OCI-LY3 (cell line): ENCODE measurements around the gene PML.

Experiments
- EZH2phosphoT487 ChIP-seq: fragments of 200-600 bp; shearing (Covaris generic); IDR thresholded peaks from 2 replicates; pipeline ENCODE4 v1.6.1; 2018; ENCODE audit warnings: antibody characterized with exemption, mixed run types, low read depth
- TF ChIP-seq, protein P1 (sequence below): fragments of 200-600, 300-600 bp; sonication (generic); IDR thresholded peaks from 2 replicates; pipeline ENCODE4 v1.5.1; 2014; ENCODE audit warnings: antibody characterized with exemption, low read length, low read depth

DNA sequence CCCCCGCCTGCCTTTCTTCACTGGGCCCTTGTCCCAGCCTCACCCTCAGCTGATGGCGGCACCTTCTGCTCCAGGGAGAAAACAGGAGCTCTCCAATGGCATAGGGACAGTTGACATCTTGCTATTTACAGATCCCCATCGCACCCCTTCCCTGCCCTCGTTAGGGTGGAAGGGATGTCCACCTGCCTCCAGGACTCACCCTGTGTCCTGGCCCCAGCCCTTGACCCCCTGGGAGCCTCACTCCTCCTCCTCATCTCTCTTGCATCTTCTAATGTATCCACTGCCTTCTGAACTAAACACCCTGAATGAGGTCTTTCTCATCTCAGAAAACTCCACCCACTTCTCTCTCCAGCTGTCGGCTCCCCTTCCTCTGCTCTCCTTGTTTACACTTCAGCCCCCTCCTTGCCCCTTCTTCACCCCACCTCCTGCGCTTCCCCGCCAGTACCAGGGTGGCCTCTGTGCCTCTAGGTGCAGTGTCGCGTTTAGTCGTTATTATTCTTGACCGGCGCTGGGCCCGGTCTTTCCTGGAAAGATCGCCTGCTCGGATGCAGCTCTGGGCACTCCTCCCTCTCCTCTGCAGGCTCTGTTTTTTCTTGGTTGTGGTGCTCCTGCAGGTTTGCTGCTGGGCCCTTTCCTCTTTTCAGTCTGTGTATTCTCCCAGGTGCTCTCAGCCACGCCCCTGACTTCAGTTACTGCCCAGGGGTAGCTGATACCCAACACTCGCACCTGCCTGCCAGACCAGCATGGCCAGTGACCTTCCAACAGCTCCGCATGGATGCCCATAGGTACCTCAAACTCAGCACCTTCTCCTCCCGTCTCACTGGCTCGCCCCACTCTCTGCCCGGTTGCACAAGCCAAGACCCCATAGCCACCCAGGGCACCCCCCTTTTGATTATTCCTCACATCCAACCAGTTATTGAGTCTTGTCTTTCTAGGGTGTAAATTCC is 42.9 kb downstream of the PML start:
- TF ChIP-seq, protein P1, sequence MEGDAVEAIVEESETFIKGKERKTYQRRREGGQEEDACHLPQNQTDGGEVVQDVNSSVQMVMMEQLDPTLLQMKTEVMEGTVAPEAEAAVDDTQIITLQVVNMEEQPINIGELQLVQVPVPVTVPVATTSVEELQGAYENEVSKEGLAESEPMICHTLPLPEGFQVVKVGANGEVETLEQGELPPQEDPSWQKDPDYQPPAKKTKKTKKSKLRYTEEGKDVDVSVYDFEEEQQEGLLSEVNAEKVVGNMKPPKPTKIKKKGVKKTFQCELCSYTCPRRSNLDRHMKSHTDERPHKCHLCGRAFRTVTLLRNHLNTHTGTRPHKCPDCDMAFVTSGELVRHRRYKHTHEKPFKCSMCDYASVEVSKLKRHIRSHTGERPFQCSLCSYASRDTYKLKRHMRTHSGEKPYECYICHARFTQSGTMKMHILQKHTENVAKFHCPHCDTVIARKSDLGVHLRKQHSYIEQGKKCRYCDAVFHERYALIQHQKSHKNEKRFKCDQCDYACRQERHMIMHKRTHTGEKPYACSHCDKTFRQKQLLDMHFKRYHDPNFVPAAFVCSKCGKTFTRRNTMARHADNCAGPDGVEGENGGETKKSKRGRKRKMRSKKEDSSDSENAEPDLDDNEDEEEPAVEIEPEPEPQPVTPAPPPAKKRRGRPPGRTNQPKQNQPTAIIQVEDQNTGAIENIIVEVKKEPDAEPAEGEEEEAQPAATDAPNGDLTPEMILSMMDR, result no peak
- TF ChIP-seq EZH2phosphoT487, result no peak
